IPS-20b (cell line): ENCODE data around the gene CNN1.

Experiments used
- H3K27ac ChIP-seq: one replicate; pipeline ENCODE4 v1.5.1; 2013; ENCODE audit warnings: low read length
- H3K27me3 ChIP-seq: 2 replicates; pipeline ENCODE4 v1.6.1; 2013; ENCODE audit warnings: mild to moderate bottlenecking, low read length, inconsistent platforms; ENCODE audit not compliant: insufficient read depth
- H3K36me3 ChIP-seq: 2 replicates; pipeline ENCODE4 v1.6.1; 2013; ENCODE audit warnings: low read depth, mild to moderate bottlenecking, inconsistent platforms, low read length, moderate library complexity; ENCODE audit not compliant: insufficient read depth
- H3K4me1 ChIP-seq: 2 replicates; pipeline ENCODE4 v1.6.1; 2013; ENCODE audit warnings: mild to moderate bottlenecking, control low read depth, inconsistent platforms, low read length, moderate library complexity; ENCODE audit not compliant: insufficient read depth
- H3K4me3 ChIP-seq: 2 replicates; pipeline ENCODE4 v1.5.1; 2013; ENCODE audit warnings: mild to moderate bottlenecking, low read length, inconsistent platforms
- H3K9ac ChIP-seq: 2 replicates; pipeline ENCODE4 v1.6.1; 2013; ENCODE audit warnings: low read depth, mild to moderate bottlenecking, inconsistent platforms, low read length, moderate library complexity
- H3K9me3 ChIP-seq: 2 replicates; pipeline ENCODE4 v1.6.1; 2013; ENCODE audit warnings: mild to moderate bottlenecking, low read depth, low read length, inconsistent platforms; ENCODE audit not compliant: insufficient read depth

CNN1 gene

GRCh38 chr19:11538232-11539036 is at the start of gene CNN1:
Gene CNN1, plus strand, starts transcription at chr19:11538851. Its CDS starts 77 bp downstream, at chr19:11538928.
- H3K27ac ChIP-seq: no peak within 1 kb of the TSS
- H3K36me3 ChIP-seq: no peaks in the 10 kb centered on the region
- H3K27me3 ChIP-seq: peaks cover 12% of the 10 kb centered on the region
- no peaks in the 10 kb centered on the region for H3K9me3 ChIP-seq
- H3K9ac ChIP-seq: peak within 1 kb of the TSS; percentile 76; the same call in 1 of the 2 replicates
- peaks cover 19% of the 10 kb centered on the region for H3K4me1 ChIP-seq
- peak within 1 kb of the TSS; percentile 61 for H3K4me3 ChIP-seq

GRCh38 chr19:11489378-11489777 is 49.3 kb upstream of the CNN1 start:
- Histone ChIP-seq H3K27ac (no peak overlapping the region), H3K4me3 (no peak overlapping the region), H3K9me3 (no peaks in the 10 kb centered on the region), H3K27me3 (no peaks in the 10 kb centered on the region), H3K9ac (no peak overlapping the region), H3K36me3 (no peaks in the 10 kb centered on the region), H3K4me1 (no peaks in the 10 kb centered on the region)

- H3K27me3 ChIP-seq: no peaks in the 10 kb centered on the region
- no peaks in the 10 kb centered on the region for H3K9me3 ChIP-seq
- no peak overlapping the region for H3K27ac ChIP-seq
- H3K4me1 ChIP-seq: no peaks in the 10 kb centered on the region
- no peak overlapping the region for H3K4me3 ChIP-seq
- H3K9ac ChIP-seq: no peak overlapping the region
- peaks cover 3% of the 10 kb centered on the region; the same call in 1 of the 2 replicates for H3K36me3 ChIP-seq
Observed at GRCh38 chr19:11494634-11495285, 43.9 kb upstream of the CNN1 start.

GRCh38 chr19:11495481-11495880 is 43.2 kb upstream of the CNN1 start:
- Histone ChIP-seq H3K27me3 (no peaks in the 10 kb centered on the region), H3K4me3 (no peak overlapping the region), H3K27ac (no peak overlapping the region), H3K9ac (no peak overlapping the region), H3K36me3 (peaks cover 3% of the 10 kb centered on the region; the same call in 1 of the 2 replicates), H3K4me1 (no peaks in the 10 kb centered on the region), H3K9me3 (no peaks in the 10 kb centered on the region)

GRCh38 chr19:11495885-11496284 is 42.8 kb upstream of the CNN1 start:
- no peaks in the 10 kb centered on the region for H3K27me3 ChIP-seq
- no peak overlapping the region for H3K27ac ChIP-seq
- H3K4me1 ChIP-seq: no peaks in the 10 kb centered on the region
- H3K36me3 ChIP-seq: peaks cover 3% of the 10 kb centered on the region; the same call in 1 of the 2 replicates
- H3K9me3 ChIP-seq: no peaks in the 10 kb centered on the region
- no peak overlapping the region for H3K9ac ChIP-seq
- no peak overlapping the region for H3K4me3 ChIP-seq

- Histone ChIP-seq H3K27ac (no peak overlapping the region), H3K9me3 (no peaks in the 10 kb centered on the region), H3K9ac (no peak overlapping the region), H3K4me3 (no peak overlapping the region), H3K36me3 (peaks cover 3% of the 10 kb centered on the region; the same call in 1 of the 2 replicates), H3K4me1 (no peaks in the 10 kb centered on the region), H3K27me3 (no peaks in the 10 kb centered on the region)
Observed at GRCh38 chr19:11496391-11497163, 42.1 kb upstream of the CNN1 start.

GRCh38 chr19:11499220-11499726 is 39.4 kb upstream of the CNN1 start:
- Histone ChIP-seq H3K9ac (no peak overlapping the region; the same call in 1 of the 2 replicates), H3K4me1 (no peaks in the 10 kb centered on the region; the same call in 1 of the 2 replicates), H3K27me3 (no peaks in the 10 kb centered on the region), H3K9me3 (no peaks in the 10 kb centered on the region), H3K4me3 (no peak overlapping the region), H3K36me3 (peaks cover 3% of the 10 kb centered on the region; the same call in 1 of the 2 replicates), H3K27ac (no peak overlapping the region)

- Histone ChIP-seq H3K9ac (no peak overlapping the region), H3K9me3 (no peaks in the 10 kb centered on the region), H3K27me3 (no peaks in the 10 kb centered on the region), H3K4me3 (no peak overlapping the region), H3K4me1 (no peaks in the 10 kb centered on the region; the same call in 1 of the 2 replicates), H3K36me3 (peaks cover 3% of the 10 kb centered on the region; the same call in 1 of the 2 replicates), H3K27ac (no peak overlapping the region)
Observed at GRCh38 chr19:11499890-11500420, 38.7 kb upstream of the CNN1 start.

- no peaks in the 10 kb centered on the region for H3K27me3 ChIP-seq
- H3K36me3 ChIP-seq: no peaks in the 10 kb centered on the region
- H3K27ac ChIP-seq: peak overlapping the region; percentile 33
Observed at GRCh38 chr19:11504502-11505031, 34.1 kb upstream of the CNN1 start.

GRCh38 chr19:11505032-11505503 is 33.6 kb upstream of the CNN1 start:
- Histone ChIP-seq H3K27me3 (no peaks in the 10 kb centered on the region), H3K4me3 (peak overlapping the region; percentile 84), H3K9ac (peak overlapping the region; percentile 90; the same call in 1 of the 2 replicates), H3K9me3 (no peaks in the 10 kb centered on the region), H3K36me3 (no peaks in the 10 kb centered on the region), H3K27ac (peak overlapping the region; percentile 33), H3K4me1 (no peaks in the 10 kb centered on the region; the same call in 1 of the 2 replicates)

More at GRCh38 chr19:11504502-11505031, 34.1 kb upstream of the CNN1 start:
- no peaks in the 10 kb centered on the region; the same call in 1 of the 2 replicates for H3K4me1 ChIP-seq
- peak overlapping the region; percentile 84 for H3K4me3 ChIP-seq
- H3K9ac ChIP-seq: peak overlapping the region; percentile 81; the same call in 1 of the 2 replicates
- no peaks in the 10 kb centered on the region for H3K9me3 ChIP-seq
